ENCODE measurements around the gene TPGS1.

DNA sequence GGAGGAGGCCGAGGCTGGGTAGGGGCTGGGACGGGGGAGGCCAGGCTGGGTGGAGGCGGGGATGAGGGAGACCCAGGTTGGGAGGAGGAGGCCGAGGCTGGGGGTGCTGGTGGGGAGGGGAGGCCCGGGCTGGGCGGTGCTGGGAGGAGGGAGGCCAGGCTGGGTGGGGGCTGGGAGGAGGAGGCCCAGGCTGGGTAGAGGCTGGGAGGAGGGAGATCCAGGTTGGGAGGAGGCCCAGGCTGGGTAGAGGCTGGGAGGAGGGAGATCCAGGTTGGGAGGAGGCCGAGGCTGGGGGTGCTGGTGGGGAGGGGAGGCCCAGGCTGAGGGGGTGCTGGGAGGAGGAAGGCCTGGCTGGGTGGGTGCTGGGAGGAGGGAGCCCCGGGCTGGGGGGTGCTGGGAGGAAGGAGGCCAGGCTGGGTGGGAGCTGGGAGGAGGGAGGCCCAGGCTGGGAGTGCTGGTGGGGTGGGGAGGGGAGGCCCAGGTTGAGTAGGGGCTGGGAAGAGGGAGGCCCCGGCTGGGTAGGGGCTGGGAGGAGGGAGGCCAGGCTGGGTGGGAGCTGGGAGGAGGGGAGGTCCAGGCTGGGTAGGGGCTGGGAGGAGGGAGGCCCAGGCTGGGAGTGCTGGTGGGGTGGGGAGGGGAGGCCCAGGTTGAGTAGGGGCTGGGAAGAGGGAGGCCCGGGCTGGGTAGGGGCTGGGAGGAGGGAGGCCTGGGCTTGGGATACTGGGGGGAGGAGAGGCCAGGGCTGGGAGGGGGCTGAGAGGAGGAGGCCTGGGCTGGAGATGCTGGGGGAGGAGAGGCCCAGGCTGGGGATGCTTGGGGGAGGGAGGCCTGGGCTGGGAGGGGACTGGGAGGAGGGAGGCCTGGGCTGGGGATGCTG lies 10.7 kb downstream of the TPGS1 start:
- TF ChIP-seq, protein P1, sequence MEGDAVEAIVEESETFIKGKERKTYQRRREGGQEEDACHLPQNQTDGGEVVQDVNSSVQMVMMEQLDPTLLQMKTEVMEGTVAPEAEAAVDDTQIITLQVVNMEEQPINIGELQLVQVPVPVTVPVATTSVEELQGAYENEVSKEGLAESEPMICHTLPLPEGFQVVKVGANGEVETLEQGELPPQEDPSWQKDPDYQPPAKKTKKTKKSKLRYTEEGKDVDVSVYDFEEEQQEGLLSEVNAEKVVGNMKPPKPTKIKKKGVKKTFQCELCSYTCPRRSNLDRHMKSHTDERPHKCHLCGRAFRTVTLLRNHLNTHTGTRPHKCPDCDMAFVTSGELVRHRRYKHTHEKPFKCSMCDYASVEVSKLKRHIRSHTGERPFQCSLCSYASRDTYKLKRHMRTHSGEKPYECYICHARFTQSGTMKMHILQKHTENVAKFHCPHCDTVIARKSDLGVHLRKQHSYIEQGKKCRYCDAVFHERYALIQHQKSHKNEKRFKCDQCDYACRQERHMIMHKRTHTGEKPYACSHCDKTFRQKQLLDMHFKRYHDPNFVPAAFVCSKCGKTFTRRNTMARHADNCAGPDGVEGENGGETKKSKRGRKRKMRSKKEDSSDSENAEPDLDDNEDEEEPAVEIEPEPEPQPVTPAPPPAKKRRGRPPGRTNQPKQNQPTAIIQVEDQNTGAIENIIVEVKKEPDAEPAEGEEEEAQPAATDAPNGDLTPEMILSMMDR (IDR thresholded peaks at IDR 0.05) = no peak
- no peak for TF ChIP-seq POLR2A (IDR thresholded peaks at IDR 0.05)

All from breast epithelium (tissue), 3 donors.